Left ventricle myocardium inferior (tissue), 1 donor: ENCODE results near the gene OR2A14. TPM values are rescaled to one million over a fixed set of nuclear protein-coding genes. Genes with fewer than 3 reads are reported as not detected.

ENCODE experiments used
- DNase-seq: peaks from one replicate; pipeline ENCODE4 v3.0.0-alpha.2; 2020
- H3K27ac ChIP-seq: fragments of 200-600 bp; replicated peaks from 2 replicates; pipeline ENCODE4 v1.8.0; 2021
- H3K27me3 ChIP-seq: fragments of 200-600 bp; 2 replicates; pipeline ENCODE4 v1.8.0; 2021; ENCODE audit warnings: low read depth
- H3K36me3 ChIP-seq: fragments of 200-600 bp; 2 replicates; pipeline ENCODE4 v1.8.0; 2021
- H3K4me1 ChIP-seq: fragments of 200-600 bp; 2 replicates; pipeline ENCODE4 v1.8.0; 2021
- H3K4me3 ChIP-seq: fragments of 200-600 bp; 2 replicates; pipeline ENCODE4 v1.8.0; 2021; ENCODE audit warnings: mild to moderate bottlenecking, moderate library complexity
- H3K9me3 ChIP-seq: fragments of 200-600 bp; replicated peaks from 2 replicates; pipeline ENCODE4 v1.8.0; 2021
- intact Hi-C: fragments of 100-400 bp; cut with micrococcal nuclease; formaldehyde crosslinking; loops from one replicate; pipeline ENCODE4 v1.11.0; 2022
- long read RNA-seq: library from polyadenylated mRNA; unstranded; transcript quantifications from one replicate; pipeline ENCODE4 v2.0.0, GENCODE V29; 2021
- total RNA-seq: library from RNA; stranded (reverse); fragmentation: NEBNext Ultra II Directional; extraction: Animal tissue kit (Norgen Biotek cat#: 25700); gene quantifications from one replicate; pipeline ENCODE4 v1.2.1, GENCODE V29; 2021
- TF ChIP-seq, protein P1 (sequence below): fragments of 200-600 bp; IDR thresholded peaks from 2 replicates; pipeline ENCODE4 v1.8.0; 2021; ENCODE audit warnings: antibody characterized with exemption, mild to moderate bottlenecking, borderline replicate concordance
- donor health status: DM: no; HTN: yes; CAD: no; lungs with severe emphysema.

The OR2A14 gene, protein sequence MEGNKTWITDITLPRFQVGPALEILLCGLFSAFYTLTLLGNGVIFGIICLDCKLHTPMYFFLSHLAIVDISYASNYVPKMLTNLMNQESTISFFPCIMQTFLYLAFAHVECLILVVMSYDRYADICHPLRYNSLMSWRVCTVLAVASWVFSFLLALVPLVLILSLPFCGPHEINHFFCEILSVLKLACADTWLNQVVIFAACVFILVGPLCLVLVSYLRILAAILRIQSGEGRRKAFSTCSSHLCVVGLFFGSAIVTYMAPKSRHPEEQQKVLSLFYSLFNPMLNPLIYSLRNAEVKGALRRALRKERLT
- not detected for total RNA-seq
- long read RNA-seq = 0 reads

DNA sequence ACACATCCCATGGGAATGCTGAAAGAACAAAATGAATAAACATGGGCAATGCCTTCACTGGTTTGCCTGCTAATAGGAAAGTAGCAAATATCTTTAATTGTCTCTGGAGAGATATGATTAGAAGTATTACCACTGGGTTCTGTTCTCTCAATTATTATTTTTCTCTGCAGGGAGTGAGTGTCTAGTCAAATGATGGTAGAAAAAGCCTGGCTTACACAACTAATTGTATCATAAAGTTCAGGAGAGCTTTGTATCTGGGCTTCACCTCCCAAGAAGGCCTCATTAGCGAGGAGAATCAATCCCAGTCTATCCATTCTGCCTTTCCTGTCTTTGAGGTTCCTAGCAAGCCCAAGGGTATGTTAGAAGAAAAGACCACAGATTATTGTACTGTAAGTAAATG, at the start of gene OR2A14:
Gene OR2A14 (plus strand): TSS at position 301 of the 400 bp plus-strand sequence. CDS start 5,937 bp downstream, outside the sequence.
- Histone ChIP-seq H3K27me3 (no peaks in the 10 kb centered on the region), H3K4me3 (no peak within 1 kb of the TSS), H3K4me1 (no peaks in the 10 kb centered on the region), H3K27ac (no peak within 1 kb of the TSS), H3K9me3 (no peaks in the 10 kb centered on the region), H3K36me3 (no peaks in the 10 kb centered on the region)
- no peak for DNase-seq
- TF ChIP-seq, protein P1, sequence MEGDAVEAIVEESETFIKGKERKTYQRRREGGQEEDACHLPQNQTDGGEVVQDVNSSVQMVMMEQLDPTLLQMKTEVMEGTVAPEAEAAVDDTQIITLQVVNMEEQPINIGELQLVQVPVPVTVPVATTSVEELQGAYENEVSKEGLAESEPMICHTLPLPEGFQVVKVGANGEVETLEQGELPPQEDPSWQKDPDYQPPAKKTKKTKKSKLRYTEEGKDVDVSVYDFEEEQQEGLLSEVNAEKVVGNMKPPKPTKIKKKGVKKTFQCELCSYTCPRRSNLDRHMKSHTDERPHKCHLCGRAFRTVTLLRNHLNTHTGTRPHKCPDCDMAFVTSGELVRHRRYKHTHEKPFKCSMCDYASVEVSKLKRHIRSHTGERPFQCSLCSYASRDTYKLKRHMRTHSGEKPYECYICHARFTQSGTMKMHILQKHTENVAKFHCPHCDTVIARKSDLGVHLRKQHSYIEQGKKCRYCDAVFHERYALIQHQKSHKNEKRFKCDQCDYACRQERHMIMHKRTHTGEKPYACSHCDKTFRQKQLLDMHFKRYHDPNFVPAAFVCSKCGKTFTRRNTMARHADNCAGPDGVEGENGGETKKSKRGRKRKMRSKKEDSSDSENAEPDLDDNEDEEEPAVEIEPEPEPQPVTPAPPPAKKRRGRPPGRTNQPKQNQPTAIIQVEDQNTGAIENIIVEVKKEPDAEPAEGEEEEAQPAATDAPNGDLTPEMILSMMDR = no peak
- intact Hi-C loops = no loop called here

DNA sequence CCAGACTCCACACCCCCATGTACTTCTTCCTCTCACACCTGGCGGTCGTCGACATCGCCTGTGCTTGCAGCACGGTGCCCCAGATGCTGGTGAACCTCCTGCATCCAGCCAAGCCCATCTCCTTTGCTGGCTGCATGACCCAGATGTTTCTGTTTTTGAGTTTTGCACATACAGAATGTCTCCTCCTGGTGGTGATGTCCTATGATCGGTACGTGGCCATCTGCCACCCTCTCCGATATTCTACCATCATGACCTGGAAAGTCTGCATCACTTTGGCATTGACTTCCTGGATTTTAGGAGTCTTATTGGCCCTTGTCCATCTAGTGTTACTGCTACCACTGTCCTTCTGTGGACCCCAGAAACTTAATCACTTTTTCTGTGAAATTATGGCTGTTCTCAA, 48.6 kb upstream of the OR2A14 start:
- no peaks in the 10 kb centered on the region for H3K4me1 ChIP-seq
- no peak overlapping the region for H3K27ac ChIP-seq
- H3K4me3 ChIP-seq = no peak overlapping the region
- TF ChIP-seq, protein P1 = no peak
- no peaks in the 10 kb centered on the region for H3K36me3 ChIP-seq
- intact Hi-C loops = no loop called here
- DNase-seq = no peak
- no peaks in the 10 kb centered on the region for H3K27me3 ChIP-seq
- no peaks in the 10 kb centered on the region for H3K9me3 ChIP-seq

DNA sequence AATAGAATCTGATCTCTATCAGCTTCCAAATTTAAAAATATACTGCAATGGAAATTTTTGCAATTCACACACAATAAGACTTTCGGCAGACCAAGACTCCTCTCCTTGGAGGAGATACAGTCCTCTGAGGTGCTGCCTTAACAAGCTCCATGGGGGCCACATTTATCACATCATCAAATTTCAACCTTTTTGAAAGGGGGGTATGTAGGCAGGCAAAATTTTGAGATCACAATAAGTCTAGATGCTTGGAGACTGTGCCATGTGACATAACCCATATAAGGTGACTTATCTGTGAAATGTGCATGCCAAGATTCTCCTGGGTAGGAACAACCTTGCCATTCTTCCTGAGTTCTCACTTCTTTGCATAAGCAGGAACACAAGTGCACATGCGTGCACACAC, 37.0 kb upstream of the OR2A14 start, which contains the start of gene OR2A12:
Gene OR2A12 (plus strand): TSS at position 301 of the 400 bp plus-strand sequence. CDS start 8,830 bp downstream, outside the sequence.
- no peak for DNase-seq
- TF ChIP-seq, protein P1 = no peak
- Histone ChIP-seq H3K27me3 (no peaks in the 10 kb centered on the region), H3K27ac (no peak within 1 kb of the TSS), H3K4me3 (no peak within 1 kb of the TSS), H3K9me3 (peaks cover 7% of the 10 kb centered on the region), H3K36me3 (no peaks in the 10 kb centered on the region), H3K4me1 (no peaks in the 10 kb centered on the region)
- intact Hi-C loops = no loop called here

DNA sequence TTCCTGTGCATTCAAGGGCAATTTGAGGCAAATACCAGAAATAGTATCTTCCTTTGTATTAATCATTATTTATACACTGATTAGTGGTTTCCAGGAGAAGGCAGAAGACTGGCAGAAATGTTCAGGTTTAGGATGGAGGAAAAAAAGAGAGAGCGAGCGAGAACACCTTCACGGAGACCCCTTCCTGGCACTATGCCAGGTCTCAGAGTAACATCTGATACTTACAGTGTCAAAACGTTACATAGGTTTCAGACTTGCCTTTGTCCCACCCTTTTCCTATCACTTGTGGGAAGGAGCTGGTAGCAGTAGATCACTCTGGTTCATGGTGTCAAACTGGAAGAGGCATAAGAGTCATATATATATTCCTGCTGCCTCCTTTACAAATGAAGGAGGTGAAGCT, 36.2 kb upstream of the OR2A14 start:
- Histone ChIP-seq H3K27ac (no peak overlapping the region), H3K27me3 (no peaks in the 10 kb centered on the region), H3K9me3 (peaks cover 10% of the 10 kb centered on the region), H3K4me1 (no peaks in the 10 kb centered on the region), H3K4me3 (no peak overlapping the region), H3K36me3 (no peaks in the 10 kb centered on the region)
- TF ChIP-seq, protein P1 = no peak
- DNase-seq = no peak
- intact Hi-C loops = no loop called here

DNA sequence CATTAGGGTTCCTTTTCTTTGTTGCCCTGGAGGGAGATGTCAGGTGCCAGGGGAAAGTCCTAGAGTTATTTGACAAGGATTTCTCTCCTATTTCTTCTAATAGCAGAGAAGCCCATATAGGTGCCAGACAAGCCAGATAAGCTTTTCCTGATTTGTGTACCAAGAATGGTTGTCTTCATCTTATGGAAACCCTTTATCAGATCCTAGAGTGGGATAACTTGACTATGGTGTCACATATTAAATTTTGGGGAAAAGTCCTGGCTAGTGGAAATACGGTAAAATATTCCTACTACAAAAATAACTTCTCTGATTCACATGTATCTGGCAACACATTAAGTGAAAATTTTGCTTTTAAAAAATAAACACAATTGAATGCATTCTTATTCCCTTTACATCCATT, 35.7 kb upstream of the OR2A14 start:
- Histone ChIP-seq H3K27ac (no peak overlapping the region), H3K4me1 (no peaks in the 10 kb centered on the region), H3K4me3 (no peak overlapping the region), H3K36me3 (no peaks in the 10 kb centered on the region), H3K9me3 (peaks cover 10% of the 10 kb centered on the region), H3K27me3 (no peaks in the 10 kb centered on the region)
- DNase-seq = no peak
- intact Hi-C loops = no loop called here
- TF ChIP-seq, protein P1 = no peak
